Measurements from ENCODE around the gene WDFY4.

Gene WDFY4

DNA sequence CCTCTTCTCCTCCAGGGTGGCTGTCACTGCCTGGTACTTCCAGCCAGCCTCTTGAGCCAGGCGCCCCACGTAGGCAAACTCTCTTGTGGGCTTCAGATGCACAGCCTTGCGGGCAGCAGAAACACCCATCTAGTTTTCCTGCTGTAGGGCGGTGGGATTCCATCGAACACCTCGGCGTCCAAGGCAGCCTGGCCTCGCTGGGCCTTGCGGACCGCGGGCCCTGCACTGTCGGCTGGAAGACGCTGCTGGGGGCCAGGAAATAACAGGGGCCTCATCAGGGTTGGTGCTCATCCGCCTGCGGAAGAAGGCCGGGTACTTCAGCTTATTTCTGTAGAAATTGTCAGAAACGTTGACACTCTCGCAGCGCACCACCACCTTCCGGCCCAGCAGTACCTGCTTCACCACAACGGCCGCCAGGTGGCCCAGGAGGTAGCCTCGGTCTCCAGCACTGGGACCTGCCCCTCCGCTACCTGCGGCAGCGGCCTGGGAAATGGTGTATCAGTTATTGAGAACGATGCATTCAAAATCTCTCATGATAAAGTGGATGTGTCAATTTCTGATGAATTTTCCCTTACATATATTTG lies 61.1 kb downstream of the WDFY4 start:
- no peak for DNase-seq (ENCODE audit: low read depth)

GRCh38 chr10:48748573-48748972 lies 63.9 kb downstream of the WDFY4 start:
- DNase-seq (ENCODE audit: low read depth) = no peak

DNA sequence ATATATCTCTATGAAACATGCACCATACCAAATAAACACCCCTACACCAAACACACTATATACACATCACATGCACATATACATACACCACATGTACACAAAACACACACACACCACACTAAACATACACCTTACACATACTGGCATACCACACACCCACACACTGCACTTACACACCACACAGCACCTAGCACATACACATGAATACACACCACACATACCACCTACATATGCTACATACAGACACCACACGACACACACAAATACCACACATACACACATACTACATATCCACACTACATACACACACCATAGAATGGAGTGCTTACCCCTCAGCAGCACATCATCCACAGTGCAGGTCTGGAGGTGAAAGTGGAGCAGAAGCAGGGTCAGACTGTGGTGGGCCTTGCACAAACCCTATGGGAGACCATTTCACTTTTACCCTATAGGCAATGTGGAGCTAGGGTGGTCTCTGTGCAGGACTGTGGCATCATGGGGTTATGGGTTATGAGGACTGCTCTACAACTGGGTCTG lies 64.6 kb downstream of the WDFY4 start:
- no peak for DNase-seq (ENCODE audit: low read depth)

DNA sequence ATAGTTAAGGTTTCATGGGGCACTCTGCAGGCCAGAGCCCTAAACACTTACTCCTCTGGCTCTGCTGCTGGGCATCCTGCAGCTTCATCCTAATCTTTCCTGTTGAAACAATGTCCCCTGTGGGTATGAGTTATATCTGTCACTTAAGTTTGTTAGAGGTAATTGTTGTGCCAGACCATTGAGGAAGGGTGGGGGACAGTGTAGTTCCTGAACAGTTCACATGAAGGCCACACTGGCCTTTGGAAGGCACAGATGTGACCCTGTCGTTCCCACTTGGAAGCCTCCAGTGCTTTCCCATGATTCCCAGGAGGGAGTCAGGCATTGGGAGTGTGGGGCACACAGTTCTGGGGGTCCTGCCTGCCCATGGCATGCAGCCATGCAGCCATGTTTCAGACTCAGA lies 65.3 kb downstream of the WDFY4 start:
- no peak for DNase-seq (ENCODE audit: low read depth)

GRCh38 chr10:48750991-48751390 lies 66.3 kb downstream of the WDFY4 start:
- DNase-seq (ENCODE audit: low read depth) = no peak

DNA sequence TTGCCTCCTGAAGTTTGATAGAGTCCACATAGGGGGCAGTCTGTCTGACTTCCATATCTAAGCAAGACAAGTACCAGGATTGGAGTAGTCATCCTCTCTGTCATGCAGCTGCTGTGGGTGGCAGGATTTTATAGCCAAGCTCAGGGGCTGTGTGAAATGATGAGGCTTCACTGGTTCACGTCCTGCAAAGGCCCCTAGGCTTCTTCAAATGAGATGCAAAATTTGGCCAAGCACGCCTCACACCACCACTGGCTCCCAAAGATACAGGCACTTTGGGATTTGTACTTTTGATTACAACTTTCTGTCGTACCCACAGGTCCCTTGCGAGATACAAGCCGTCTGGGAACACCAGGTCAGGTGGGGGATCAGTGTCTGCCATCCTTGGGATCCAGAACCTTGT lies 67.1 kb downstream of the WDFY4 start:
- no peak for DNase-seq (ENCODE audit: low read depth)

DNA sequence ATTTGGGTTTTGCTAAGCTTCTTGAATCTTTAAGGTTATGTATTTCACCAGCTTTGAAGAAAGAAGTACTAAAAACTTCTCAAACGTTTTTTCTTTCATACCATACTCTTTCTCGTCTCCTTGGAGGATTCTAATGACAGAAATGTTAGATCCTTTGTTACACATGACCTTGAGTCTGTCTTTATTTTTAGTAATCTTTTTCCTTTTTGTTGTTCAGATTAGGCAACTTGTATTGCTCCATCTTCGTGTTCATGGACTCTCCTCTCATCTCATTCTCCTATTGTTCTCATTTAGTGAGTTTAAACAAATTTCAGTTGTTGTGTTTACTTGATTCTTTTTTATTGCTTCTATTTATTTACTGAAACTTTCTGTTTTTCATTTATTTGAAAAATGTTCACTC lies 73.7 kb downstream of the WDFY4 start:
- DNase-seq (ENCODE audit: low read depth) = no peak

DNA sequence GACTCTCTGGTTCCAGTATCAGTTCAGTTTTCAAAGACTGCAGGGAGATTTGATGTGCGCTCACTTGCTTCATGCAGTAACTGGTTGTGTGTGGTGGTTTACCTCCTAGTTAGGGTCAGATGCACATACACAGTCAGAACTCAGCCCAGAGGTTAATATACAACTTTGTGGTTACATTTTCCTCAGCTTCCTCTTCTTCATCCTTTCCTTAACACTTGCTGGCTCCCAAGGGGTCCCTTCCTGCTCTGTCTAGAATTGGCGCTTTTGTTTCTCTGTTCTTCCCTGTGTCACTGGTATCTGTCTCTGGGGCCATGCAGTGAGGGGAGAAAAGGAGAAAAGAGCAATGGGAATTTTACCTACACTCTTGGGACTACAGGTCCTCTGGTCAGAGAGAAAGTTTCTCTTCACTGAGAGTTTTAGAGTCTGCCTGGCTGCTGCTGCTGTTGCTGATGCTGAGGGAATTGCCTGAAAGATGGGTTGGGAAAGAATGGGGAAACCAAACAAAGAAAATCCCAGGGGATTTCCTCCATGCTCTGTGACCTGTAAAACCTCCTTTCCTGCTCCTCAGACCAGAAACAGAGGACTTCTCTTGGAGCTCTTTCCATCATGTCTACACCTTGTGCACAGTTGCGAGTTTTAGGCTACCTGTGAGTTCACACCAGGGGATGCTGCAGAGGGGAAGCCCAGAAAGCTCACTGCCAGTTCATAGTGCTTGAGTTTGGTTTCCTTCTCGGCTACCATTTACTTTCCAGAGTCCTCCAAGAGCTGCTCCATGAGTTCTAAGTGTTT lies 74.6 kb downstream of the WDFY4 start:
- DNase-seq (ENCODE audit: low read depth) = no peak

DNA sequence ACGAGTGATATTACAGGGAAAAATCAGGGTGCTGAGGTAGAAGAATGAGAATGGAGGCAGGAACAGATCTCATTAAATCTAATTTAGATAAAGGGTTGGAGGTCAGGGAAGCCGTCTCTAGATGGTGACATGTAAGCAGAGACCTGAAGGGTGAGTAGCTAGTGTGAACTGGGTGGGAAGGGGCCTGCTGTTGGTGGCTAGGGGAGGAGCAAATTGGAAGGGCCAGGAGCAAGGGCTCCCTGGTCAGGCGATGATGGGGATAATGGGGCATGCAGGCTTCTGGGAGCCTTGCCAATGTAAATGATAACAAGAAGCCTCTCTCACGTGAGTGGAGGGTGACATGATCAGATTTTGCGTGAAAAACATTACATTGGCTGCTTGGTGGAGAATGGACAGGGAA lies 76.3 kb downstream of the WDFY4 start:
- DNase-seq (ENCODE audit: low read depth) = no peak

DNA sequence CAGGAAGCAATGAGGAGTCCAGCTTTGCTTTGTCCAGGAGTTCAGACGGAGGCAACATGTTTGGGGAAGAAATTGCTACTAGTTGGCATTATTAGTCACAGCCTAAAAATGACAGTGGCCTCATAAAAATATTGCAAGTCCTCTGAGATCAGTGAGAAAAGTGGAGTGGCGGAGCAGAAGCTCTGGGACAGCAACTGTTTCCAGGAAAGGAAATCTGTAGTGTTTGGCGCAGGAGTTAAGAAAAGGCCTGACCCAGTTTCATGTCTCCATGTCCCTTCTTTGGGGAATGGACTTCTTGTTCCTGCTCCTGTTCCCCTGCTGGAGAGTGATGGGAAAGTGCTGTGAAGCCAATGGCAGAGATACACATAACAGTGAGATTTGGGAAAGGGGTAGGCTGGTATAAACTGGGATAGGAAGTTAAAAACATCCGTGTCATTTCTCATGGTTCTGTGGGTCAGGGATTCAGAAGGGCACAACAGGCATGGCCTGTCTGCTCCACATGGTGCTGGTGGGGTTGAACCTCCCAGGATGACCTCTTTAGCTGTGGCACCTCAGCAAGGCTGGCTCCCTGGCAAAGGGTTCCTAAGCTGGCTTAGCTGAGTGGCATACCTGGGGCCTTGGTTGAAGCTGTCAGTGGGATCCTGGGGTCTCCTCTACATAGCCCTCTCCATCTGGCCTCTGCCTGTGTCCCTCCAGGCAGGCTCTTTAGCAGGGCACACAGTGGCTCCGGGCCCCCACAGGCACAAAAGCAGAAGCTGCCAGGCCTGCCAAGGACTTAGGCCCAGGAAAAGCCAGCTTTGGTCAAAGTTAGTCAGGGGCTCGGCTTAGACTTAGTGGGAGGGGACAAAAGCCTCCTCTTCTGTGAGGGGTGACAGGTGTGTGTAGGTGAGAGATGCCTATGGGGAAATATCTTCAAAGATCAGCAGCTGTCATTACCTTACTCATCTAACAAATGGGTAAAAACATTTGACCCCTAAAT lies 77.7 kb downstream of the WDFY4 start:
- no peak for DNase-seq (ENCODE audit: low read depth)

- no peak for DNase-seq (ENCODE audit: low read depth)
Observed at GRCh38 chr10:48763403-48763965, 78.8 kb downstream of the WDFY4 start.

GRCh38 chr10:48764486-48764885 lies 79.8 kb downstream of the WDFY4 start:
- no peak for DNase-seq (ENCODE audit: low read depth)

DNA sequence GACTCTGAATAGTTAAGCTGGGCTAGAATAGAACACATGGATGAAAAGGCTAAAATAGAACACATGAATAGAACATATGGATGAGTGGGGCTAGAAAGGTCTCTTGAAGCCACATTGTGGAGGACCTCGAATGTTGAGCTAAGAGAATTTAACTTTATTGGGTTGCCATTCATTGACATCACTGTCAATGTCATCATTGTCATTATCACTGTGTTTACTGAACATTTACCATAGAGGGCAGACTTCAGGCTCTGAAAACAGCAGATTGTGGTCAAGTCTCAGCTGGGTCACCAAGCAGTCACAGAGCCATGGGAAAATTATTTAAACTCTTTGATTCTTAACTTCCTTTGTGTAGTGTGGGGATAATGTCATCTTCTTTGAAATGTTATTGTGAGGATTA lies 80.4 kb downstream of the WDFY4 start:
- DNase-seq (ENCODE audit: low read depth) = no peak

GRCh38 chr10:48765527-48765926 lies 80.9 kb downstream of the WDFY4 start:
- no peak for DNase-seq (ENCODE audit: low read depth)

- no peak for DNase-seq (ENCODE audit: low read depth)
Observed at GRCh38 chr10:48767373-48768143, 82.9 kb downstream of the WDFY4 start.

DNA sequence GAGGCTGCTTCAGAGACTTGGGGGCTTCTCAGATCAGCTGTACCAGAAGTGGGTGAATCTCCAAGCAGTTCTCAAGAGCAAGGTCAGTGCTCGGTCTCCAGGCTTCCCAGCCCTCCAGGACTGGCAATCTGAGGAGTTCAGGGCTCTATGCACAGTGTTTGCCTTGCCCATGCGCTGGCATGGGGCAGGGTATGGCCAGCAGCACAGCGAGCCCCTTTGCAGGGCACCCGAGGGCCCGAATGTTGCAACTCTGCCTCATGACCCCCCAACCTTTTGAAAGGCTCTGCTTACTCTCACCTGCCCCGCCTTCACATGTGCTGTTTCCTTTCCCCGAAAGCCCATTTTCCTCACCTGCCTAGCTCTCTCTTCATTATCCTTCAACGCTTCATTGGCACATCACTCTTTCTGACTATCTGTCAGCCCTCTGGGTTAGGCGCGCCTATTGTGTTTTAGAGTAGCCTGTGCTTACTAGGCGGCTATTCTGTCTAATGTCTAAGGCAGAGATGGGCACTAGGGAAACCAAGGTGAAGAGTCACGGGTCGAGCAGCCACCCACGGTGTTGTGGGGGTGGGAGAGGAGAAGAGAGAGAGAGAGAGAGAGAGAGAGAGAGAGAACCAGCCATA lies 83.6 kb downstream of the WDFY4 start:
- no peak for DNase-seq (ENCODE audit: low read depth)

- no peak for DNase-seq (ENCODE audit: low read depth)
Observed at GRCh38 chr10:48768926-48769325, 84.3 kb downstream of the WDFY4 start.

GRCh38 chr10:48769706-48770435 lies 85.2 kb downstream of the WDFY4 start:
- DNase-seq (ENCODE audit: low read depth) = no peak

GRCh38 chr10:48770561-48771089 lies 86.0 kb downstream of the WDFY4 start:
- DNase-seq (ENCODE audit: low read depth) = no peak

GRCh38 chr10:48771234-48771633 lies 86.6 kb downstream of the WDFY4 start:
- DNase-seq (ENCODE audit: low read depth) = no peak
